GM19240 (cell line): ENCODE data around the gene CENPX.

Source experiments
- DNase-seq: peaks from one replicate; pipeline ENCODE4 v3.0.0; 2011; ENCODE audit warnings: low spot score; ENCODE audit not compliant: insufficient read length

Gene CENPX

DNA sequence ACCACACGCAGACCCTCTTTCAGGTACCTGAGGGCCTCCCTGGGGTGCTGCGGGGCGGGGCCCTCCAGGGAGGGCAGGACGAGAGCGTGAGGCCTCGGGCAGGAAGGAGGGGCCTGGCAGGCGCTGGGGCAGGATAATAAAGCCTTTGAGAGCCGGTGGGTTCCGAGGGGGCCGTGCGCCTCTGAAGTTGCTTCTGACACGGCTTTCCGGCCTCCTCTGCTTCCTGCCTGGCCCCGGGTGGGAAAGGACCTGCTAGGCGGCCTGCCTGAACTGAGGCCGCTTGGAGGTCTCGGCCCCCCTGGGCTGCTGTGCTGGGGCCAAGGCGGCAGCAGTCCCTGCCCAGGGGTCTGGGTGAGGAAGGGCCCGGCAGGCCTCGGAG is 10.4 kb downstream of the CENPX start:
- DNase-seq: no peak

DNA sequence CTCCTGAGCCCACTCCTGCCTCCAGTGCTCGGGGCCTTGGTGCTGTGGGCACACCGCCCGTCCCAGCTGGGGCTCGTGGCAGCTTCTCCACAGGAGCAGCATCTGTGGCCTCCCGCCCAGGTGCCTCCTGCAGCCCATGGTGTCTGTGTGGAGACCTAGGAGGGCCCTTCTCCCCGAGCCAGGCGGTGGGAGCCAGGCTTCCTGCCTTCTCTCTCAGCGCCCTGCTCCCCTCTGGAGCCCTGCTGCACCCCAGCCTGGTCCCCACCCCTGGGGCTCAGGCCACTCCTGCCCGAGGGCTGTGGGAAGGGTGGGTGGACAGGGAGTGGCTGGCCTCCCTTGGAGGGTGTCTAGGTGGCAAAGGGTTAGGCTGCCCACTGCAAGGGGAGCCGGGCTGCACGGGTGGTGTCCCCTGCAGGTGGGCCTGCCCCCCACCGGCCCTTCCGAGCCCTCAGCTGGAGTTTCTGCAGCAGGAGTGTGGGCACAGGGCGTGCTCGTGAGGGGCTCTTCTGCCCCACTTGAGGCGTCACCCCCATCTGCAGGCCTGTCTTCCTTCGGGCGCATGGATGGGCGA is 11.0 kb downstream of the CENPX start:
- DNase-seq: no peak

DNA sequence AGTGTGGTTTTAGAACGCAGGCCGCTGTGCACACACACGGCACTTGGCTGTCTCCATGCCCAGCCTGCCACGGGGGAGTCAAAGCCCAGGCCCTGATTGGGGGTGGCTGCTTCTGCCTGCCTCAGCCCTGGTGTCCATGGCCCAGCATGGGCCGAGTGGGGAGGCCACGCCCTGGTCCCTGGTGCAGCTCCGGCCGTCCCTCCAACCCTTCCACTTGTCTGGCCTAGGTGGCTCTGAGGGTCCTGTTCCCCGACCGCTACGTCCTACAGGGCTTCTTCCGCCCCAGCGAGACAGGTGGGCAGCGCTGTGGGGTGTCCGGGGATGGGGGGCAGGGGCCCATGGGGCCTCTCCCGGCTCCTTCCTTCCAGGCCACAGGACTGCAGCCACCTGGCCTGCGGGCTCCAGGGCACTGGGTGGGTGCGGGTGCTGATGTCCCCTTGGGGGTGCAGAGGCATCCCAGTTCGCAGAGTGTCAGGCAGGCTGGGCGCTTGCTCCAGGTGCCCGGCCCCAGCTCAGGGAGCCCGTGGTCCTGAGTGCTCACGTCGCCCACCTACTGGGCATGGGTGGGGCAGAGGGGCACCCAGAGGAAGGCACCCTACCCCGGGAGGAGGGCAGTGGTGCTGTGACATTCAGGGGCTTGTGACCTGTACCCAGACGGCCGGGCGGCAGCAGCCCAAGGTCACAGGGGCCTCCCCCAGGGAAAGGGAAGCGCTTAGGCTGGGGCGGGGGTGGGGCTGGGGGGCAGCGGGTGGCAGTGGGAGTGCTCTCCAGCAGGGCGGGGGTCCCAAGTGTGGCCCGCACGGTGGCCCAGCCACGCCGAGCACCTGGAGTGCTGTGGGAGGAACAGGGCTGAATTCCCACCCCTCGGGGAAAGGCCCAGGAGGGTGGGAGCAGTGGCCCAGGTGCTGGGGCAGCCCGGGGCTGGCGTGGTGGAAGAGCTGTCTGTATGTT is 11.8 kb downstream of the CENPX start:
- DNase-seq: no peak

DNA sequence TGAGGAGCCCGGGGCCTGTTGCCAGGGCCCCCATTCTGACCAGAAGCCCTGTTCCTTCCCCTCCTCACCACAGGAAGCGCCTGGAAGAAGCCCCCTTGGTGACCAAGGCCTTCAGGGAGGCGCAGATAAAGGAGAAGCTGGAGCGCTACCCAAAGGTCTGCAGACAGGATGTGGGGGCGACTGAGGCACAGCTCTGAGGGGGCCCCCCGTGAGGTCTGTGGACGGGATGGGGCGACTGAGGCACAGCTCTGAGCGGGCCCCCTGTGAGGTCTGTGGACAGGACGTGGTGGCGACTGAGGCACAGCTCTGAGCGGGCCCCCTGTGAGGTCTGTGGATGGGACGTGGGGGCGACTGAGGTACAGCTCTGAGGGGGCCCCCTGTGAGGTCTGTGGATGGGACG is 13.3 kb downstream of the CENPX start:
- no peak for DNase-seq

DNA sequence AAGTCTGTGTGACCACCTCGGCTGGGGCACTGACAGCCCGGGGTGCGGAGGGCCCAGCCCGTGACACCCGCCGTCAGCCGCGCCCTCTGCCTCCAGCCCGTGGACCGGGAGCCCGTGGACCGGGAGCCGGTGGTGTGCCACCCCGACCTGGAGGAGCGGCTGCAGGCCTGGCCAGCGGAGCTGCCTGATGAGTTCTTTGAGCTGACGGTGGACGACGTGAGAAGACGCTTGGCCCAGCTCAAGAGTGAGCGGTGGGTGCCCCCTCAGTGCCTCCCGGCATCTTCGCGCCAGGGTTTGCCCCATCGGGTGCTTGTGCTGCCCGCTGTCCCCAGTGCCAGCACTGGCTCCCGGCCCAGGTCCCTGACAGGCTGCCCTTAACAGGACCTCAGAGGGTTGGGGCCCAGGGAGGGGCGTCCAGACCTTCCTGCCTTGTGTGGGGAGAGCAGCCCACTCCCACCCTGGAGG is 13.7 kb downstream of the CENPX start:
- no peak for DNase-seq

DNA sequence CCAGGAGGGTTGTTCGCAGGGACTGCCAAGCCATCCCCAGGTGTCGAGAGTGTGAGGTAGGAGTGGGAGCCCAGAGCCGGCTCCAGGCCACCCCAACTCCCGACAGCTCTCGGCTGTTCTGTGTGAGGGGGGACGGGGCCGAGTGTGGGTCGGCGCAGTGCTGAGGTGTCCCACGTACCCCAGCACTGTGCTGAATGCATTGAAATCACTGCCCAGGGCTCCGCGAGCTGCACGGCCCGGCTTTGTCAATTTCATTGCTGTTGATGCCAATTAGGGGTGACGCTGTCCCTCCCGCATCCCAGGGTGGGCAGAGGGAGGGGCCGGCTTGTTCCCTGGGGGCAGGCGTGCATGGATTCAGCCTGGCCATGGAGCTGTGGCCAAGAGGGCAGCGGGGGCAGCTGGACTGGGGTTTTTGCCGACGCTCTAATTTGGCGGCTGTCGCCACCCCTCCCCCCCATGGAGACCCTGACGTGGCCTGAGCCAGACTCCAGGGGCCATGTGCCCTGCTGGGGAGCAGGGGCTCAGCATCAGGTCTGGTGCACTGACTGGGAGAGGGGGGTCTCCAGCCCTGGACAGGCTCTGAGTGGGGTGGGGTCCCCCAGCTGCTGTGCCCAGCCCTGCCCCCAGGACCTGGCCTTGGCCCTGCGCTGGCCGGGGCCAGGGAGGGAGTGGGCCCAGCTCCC is 14.3 kb downstream of the CENPX start:
- no peak for DNase-seq

DNA sequence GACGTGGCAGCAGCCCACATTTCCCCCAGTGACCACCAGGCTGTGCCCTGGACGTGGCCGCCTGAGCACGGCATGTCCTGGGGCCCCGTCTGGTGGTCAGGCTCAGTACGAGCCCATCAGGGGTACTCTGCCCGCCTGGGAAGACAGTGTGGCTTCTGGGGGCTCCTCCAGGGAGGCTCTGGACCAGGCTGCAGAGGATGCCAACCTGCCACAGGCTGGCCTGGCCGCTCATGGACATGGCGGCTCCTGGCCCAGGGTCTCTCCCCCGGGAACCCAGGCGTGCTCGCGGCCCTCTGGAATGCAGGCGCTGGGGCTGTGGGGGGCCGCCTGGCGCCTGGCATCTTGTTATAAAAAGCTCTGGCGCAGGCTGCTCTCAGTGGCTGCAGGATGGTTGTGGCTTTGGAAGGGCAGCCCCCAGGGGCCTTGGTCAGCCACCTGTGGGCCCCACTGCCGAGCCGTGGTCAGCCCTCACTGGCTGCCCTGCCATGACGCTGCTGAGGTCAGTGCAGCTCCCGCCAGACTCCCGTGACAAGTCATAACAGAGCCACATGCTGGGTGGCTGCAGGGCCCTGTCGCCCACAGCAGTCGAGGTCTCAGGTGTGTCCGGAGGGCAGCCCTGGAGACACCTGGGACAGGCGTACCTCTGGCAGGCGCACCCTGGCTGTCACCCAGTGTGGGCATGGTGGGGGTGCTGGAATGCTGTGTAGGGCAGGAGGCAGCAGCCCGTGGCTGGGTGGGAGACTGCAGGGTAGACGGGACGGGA is 15.0 kb downstream of the CENPX start:
- DNase-seq: no peak

DNA sequence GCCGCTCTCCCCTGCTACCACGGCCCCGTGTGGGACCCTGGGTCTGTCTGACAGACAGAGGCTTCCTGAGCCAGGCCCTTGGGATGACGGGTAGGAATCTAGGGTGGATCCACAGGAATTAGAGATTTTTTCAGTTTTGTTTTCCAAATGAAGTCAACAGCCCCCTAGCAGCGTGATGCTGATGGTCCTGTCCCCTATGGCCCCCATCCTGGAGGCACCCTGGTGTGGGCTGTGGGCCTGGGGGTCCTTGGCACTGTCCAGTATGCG is 15.5 kb downstream of the CENPX start:
- DNase-seq: no peak

DNA sequence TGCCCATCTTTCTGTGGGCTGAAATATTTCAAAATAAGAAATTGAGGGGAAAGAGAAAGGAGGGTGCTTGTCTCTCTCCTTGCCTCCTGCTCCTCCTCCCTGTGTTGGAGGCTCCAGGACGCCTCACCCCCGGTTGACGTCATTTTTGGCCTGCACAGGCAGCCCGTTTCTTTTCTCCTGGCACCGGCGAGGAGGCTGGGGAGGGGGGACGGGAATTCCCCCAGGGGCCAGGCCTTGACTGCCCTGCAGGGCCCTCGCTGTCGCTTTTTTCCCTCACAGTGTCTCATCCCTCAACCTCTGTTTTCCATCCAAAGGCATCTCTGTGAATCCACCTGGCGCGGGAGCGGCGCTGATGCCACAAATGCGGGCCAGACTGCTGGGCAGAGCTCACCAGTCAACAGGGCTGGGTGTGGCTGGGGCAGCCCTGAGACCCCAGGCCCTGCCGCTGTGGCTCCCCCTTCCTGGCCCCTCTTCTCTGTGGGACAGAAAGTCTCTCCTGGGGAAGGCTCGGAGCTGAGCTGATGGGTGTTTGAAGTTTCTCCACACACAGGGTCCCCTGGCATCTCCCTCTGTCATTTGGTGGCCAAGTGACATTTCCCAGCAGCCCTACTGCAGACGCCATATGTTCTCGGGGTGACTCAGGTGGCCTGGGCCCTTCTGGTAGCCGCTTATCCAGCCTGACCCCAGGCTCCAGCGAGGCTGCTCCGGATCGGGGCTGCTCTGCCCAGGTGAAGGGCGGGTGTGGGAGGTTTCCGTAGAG is 16.0 kb downstream of the CENPX start:
- DNase-seq: no peak

DNA sequence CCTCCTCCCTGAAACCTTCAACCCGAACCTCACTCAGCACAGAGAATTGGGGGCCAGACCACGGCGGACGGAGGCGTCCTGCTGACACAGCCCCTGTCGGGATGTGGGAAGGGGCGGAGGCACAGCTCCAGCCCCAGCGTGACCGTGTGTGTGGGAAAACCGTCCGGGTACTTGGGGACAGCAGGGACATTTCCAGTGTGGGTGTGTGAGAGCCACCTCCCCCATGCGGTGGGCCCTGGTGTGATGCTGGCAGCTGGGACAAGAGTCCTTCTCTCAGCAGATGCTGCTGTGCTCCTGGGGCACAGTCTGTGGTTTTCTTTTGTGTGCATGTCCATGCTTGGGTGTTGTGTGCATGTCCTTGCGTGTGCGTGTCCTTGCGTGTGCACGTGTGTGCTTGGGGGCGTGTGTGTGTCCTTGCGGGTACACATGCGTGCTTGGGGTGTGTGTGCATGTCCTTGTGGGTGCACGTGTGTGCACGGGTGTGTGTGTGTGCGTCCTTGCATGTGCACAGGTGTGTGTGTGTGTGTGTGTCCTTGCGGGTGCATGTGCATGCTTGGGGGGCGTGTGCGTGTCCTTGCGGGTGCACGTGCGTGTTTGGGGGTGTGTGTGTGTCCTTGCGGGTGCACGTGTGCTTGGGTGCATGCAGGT is 16.9 kb downstream of the CENPX start:
- DNase-seq: no peak

DNA sequence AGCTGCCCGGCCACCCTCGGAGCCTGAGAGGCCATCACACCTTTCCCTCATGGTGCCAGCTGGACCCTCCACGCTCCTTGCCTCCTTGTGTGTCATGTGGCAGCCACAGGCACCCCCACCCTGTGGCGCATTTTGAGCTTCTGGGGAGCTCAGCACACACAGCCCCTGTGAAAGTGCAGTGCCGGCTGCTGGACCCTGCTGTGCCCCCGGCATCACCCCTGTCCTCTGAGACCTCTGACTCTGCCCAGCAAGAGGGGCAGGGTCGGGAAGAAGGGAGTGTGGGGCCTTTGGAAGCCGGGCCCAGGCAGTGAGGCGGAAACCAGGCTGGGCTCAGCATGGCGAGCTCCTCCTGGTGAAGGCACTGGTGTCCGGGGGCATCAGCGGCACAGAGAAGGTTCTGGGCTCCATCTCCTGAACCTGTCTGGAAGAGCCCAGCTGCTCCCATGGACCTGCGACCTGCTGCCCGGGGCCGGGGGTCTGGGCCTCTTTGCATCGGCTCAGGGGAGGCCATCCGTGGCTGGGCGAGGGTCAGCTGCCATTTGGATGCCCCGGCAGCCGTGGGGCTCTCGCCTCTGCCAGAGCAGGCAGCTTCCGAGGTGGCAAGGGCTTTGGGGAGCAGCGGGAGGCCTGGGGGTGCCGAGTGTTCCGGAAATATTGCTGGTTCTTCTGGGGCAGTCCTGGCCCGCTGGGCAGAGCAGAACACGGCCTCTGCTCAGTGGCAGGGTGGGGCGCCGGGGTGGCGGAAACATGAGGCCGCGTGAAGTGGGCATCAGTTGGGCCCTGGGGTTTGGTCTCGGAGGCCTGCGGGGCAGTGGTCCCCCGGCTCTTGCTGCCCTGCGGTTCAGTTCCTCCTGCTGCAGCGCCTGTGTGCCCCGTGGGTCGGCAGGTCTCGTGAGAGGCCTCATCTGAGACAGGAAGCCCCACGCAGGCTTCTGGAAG is 17.9 kb downstream of the CENPX start:
- no peak for DNase-seq

DNA sequence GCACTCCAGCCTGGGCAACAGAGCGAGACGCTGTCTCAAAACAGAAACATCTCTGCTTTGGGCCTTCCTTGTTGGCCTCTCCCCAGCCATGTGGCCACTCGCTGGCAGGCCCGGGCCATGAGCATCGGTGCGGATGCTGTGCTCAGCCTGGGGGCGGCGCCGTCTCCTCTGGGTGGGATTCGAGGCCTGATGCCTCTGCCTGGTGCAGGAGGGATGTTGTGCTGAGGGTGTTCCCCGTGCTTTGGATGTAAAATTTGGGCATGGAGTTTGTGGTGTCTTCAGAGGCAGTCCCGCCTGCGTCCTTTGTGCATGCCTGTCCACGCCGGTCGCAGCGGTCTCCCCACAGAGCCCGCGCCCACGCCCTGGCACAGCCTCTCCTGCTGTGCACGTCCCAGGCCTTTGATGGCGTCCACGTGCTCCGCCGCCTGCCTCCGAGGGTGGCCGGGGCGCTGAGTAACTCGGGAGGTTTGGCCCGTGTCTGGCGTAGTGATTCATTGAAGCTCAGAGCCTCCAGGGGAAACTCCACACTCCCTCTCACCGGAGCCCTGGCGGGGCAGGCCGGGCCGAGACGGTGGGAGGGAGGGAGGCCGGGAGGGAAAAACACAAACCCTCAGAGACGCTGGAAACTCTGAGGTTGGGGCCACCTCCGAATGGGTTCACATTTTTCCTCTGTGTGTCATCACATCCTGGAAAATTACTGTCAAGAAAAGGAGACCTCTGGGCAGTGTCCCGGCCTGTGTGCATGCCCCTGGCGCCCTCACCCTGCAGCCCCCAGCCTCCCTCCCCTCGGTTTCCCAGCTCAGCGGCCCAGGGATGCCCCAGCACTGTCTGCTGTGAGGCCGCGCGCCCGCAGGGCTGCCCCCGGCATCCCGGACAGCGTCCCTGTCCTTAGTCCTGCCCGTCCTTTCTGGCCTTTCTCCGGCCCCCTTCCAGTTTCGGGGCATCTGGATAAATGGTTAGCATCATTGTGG is 19.0 kb downstream of the CENPX start:
- DNase-seq: no peak

DNA sequence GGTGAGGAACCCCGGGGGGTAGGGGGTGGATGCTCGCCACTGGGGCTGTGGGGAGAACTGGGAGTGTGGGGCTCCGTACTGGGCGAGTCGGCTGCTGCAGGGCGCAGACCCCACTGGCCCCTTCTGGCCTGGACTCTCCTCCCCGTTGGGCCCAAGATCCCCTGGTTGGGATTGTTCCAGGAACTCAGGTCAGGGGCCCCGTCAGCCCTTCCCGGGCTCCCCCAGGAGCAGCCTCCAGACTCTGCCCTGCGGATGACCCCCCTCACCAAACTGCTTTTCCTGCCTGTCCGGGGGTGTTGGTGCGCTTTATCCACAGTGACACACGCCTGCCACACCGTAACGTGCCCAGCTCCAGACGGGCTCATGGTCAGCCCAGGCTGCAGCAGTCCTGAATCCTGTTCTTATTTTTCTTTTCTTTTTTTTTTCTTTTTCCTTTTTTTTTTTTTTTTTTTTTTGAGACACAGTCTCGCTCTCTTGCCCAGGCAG is 21.1 kb downstream of the CENPX start:
- DNase-seq: no peak

DNA sequence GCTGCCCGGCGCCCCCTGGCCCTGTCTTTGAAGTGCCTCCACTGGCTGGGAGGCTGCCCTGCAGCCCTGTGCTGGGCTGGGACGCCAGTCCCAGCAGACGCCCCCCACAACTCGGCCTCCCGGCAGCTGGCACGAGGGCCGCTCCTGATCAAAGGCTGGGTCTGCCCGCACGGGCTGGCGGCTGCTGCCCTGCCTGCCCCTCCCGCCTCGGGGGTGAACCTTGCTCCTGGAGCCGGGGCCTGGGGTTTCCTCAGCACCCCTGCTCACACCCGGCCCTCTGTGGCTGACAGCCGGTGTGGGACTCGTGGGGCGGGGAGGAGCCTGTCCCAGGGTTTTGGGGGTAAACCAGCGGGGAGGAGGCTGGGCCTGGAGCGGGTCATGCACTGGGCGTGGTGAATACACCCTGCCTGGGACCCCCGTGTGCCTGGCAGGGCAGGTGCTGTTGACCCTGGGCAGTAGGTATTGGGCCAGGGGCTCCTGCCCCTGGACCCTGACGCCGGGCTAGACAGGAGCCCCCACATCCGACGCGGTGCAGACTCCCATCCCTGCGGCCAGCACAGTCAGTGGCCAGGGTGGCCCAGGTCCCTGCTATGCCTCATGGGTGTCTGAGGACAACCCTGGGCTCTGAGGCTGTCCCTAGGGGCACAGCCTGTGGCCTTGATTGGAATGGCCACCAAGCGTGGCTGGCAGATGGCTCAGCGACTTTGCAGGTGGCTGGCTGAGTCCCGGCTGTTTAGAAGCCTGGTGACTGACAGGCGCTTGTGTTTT is 21.7 kb downstream of the CENPX start:
- no peak for DNase-seq

DNA sequence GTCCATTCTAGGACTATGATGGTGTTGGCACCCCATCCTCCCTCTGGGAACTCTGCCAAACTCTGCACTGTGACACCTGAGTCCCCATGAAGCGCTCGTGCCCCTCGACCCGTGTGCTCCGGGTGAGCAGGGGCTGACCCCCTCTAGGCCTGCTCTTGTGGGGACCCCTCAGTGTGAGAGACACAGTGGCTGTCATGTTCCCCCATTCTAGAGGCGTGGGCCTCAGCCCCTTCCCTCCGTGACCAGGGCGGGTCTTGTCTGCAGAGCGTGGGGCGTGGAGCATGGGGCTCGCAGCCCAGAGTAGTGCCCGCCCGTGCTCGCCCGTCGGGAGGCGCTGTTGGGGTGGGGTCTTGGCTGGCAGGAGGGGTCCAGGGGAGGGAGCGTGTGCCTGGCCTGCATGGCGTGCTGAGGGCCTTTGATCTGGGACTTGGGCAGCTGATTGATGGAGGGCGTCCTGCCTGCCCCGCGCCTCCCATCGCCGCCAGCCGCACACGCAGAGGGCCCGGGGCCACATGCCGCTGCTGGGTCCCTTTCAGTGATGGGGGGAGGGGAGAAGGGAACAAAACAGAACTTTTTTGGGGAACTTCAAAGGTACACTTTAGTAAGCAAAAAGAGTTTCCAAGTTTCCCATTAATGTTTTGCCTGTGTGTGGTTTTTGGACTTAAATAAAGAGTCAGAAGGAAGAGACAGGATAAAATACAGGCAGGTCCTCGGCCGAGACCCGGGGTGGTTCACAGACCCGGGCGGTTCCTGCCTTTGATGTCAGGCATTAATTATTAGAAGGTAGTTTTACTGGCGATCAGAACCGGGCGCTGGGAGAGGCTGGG is 22.5 kb downstream of the CENPX start:
- DNase-seq: no peak

DNA sequence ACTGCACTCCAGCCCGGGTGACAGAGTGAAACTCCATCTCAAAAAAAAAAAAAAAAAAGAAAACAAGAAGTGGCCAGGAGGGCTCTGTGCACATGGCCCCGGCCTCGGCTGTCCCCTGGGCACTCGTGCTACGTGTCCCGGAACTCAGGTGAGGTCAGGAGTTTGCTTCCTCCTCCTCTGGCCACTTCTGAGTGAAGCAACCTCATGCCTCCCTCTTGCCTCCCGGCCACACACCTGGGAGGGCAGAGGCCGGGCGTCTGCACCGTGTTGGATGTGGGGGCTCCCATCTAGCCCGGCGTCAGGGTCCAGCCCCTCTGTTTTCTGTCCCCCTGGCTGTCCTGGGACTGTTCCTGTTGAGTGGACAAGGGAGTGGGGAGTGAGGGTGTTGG is 23.1 kb downstream of the CENPX start:
- no peak for DNase-seq
